Measurements from ENCODE around the gene SLC17A9. TPM values are rescaled to one million over a fixed set of nuclear protein-coding genes. Genes with fewer than 3 reads are reported as not detected.

The SLC17A9 gene
- total and polyA plus RNA-seq, 2 of the 8 experiments (the other 6 are each of a cell fraction or from before 2014, with no cell fraction given): 23.5 to 35.2 TPM

GRCh38 chr20:62914970-62915457, 37.5 kb upstream of the SLC17A9 start (continued):
- TF ChIP-seq, protein P1, sequence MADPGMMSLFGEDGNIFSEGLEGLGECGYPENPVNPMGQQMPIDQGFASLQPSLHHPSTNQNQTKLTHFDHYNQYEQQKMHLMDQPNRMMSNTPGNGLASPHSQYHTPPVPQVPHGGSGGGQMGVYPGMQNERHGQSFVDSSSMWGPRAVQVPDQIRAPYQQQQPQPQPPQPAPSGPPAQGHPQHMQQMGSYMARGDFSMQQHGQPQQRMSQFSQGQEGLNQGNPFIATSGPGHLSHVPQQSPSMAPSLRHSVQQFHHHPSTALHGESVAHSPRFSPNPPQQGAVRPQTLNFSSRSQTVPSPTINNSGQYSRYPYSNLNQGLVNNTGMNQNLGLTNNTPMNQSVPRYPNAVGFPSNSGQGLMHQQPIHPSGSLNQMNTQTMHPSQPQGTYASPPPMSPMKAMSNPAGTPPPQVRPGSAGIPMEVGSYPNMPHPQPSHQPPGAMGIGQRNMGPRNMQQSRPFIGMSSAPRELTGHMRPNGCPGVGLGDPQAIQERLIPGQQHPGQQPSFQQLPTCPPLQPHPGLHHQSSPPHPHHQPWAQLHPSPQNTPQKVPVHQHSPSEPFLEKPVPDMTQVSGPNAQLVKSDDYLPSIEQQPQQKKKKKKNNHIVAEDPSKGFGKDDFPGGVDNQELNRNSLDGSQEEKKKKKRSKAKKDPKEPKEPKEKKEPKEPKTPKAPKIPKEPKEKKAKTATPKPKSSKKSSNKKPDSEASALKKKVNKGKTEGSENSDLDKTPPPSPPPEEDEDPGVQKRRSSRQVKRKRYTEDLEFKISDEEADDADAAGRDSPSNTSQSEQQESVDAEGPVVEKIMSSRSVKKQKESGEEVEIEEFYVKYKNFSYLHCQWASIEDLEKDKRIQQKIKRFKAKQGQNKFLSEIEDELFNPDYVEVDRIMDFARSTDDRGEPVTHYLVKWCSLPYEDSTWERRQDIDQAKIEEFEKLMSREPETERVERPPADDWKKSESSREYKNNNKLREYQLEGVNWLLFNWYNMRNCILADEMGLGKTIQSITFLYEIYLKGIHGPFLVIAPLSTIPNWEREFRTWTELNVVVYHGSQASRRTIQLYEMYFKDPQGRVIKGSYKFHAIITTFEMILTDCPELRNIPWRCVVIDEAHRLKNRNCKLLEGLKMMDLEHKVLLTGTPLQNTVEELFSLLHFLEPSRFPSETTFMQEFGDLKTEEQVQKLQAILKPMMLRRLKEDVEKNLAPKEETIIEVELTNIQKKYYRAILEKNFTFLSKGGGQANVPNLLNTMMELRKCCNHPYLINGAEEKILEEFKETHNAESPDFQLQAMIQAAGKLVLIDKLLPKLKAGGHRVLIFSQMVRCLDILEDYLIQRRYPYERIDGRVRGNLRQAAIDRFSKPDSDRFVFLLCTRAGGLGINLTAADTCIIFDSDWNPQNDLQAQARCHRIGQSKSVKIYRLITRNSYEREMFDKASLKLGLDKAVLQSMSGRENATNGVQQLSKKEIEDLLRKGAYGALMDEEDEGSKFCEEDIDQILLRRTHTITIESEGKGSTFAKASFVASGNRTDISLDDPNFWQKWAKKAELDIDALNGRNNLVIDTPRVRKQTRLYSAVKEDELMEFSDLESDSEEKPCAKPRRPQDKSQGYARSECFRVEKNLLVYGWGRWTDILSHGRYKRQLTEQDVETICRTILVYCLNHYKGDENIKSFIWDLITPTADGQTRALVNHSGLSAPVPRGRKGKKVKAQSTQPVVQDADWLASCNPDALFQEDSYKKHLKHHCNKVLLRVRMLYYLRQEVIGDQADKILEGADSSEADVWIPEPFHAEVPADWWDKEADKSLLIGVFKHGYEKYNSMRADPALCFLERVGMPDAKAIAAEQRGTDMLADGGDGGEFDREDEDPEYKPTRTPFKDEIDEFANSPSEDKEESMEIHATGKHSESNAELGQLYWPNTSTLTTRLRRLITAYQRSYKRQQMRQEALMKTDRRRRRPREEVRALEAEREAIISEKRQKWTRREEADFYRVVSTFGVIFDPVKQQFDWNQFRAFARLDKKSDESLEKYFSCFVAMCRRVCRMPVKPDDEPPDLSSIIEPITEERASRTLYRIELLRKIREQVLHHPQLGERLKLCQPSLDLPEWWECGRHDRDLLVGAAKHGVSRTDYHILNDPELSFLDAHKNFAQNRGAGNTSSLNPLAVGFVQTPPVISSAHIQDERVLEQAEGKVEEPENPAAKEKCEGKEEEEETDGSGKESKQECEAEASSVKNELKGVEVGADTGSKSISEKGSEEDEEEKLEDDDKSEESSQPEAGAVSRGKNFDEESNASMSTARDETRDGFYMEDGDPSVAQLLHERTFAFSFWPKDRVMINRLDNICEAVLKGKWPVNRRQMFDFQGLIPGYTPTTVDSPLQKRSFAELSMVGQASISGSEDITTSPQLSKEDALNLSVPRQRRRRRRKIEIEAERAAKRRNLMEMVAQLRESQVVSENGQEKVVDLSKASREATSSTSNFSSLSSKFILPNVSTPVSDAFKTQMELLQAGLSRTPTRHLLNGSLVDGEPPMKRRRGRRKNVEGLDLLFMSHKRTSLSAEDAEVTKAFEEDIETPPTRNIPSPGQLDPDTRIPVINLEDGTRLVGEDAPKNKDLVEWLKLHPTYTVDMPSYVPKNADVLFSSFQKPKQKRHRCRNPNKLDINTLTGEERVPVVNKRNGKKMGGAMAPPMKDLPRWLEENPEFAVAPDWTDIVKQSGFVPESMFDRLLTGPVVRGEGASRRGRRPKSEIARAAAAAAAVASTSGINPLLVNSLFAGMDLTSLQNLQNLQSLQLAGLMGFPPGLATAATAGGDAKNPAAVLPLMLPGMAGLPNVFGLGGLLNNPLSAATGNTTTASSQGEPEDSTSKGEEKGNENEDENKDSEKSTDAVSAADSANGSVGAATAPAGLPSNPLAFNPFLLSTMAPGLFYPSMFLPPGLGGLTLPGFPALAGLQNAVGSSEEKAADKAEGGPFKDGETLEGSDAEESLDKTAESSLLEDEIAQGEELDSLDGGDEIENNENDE (IDR thresholded peaks at IDR 0.05; ENCODE audit: insufficient replicate concordance, low read length): no peak
- TF ChIP-seq ASH2L (IDR thresholded peaks at IDR 0.05; ENCODE audit: low read length) (no peak), EGR1 (IDR thresholded peaks at IDR 0.05; ENCODE audit: borderline replicate concordance, low read depth, low read length) (no peak), POLR2A (IDR thresholded peaks at IDR 0.05; ENCODE audit: control extremely low read depth in 1 of 2, low read depth in 2 of 2, low read length in 2 of 2) (peak; percentile 54 to 68; a peak in 2 of 3 replicates), CTBP2 (IDR thresholded peaks at IDR 0.05; ENCODE audit: borderline replicate concordance, insufficient read depth, insufficient read length, low read length) (no peak), HDAC2 (IDR thresholded peaks at IDR 0.05; ENCODE audit: borderline replicate concordance in 1 of 2, low read depth in 2 of 2, low read length in 2 of 2) (no peak), KDM5A (IDR thresholded peaks at IDR 0.05; ENCODE audit: low read length) (no peak), CBX8 (IDR thresholded peaks at IDR 0.05; ENCODE audit: borderline replicate concordance, low read depth, low read length) (no peak)
- TF ChIP-seq, protein P2, sequence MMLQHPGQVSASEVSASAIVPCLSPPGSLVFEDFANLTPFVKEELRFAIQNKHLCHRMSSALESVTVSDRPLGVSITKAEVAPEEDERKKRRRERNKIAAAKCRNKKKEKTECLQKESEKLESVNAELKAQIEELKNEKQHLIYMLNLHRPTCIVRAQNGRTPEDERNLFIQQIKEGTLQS (IDR thresholded peaks at IDR 0.05; ENCODE audit: insufficient read depth, low read depth, low read length): no peak
- TF ChIP-seq, protein P3, sequence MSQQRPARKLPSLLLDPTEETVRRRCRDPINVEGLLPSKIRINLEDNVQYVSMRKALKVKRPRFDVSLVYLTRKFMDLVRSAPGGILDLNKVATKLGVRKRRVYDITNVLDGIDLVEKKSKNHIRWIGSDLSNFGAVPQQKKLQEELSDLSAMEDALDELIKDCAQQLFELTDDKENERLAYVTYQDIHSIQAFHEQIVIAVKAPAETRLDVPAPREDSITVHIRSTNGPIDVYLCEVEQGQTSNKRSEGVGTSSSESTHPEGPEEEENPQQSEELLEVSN (IDR thresholded peaks at IDR 0.05): no peak

Measured in H1 (cell line).